ENCODE data around the gene DTNBP1.
"Not testable (repeated sequence)": the region's sequence is repeated elsewhere in the genome, so short reads cannot be mapped to it uniquely, and the experiment has no call there.

The DTNBP1 gene

GRCh38 chr6:15668918-15669317 lies 6.1 kb upstream of the DTNBP1 start:
- no peak for DNase-seq (ENCODE audit: low read depth in 3 of 3)

DNA sequence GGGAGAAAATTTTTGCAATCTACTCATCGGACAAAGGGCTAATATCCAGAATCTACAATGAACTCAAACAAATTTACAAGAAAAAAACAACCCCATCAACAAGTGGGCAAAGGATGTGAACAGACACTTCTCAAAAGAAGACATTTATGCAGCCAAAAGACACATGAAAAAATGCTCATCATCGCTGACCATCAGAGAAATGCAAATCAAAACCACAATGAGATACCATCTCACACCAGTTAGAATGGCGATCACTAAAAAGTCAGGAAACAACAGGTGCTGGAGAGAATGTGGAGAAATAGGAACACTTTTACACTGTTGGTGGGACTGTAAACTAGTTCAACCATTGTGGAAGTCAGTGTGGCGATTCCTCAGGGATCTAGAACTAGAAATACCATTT lies 4.1 kb upstream of the DTNBP1 start:
- DNase-seq (ENCODE audit: low read depth in 3 of 3), result not testable (repeated sequence)

DNA sequence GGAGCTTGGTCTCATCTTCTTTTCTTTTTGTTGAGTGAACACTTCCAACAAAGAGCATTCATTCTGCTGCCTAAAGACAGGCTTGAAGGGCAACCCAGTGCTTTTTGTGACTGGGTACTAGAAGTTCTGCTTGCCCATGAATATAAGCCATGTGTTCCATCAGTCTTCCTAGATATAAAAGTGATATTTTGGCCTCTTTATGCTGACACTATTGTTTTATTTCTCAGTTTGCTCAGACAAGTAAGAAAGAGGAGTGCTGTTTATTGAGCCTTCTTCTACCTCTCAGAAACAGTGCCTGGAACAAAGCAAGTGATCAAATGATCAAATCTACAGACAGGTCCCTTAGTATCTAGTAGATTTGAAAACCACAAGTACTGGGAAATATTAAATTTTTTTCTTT lies 2.4 kb upstream of the DTNBP1 start:
- DNase-seq (ENCODE audit: low read depth in 3 of 3), result no peak

DNA sequence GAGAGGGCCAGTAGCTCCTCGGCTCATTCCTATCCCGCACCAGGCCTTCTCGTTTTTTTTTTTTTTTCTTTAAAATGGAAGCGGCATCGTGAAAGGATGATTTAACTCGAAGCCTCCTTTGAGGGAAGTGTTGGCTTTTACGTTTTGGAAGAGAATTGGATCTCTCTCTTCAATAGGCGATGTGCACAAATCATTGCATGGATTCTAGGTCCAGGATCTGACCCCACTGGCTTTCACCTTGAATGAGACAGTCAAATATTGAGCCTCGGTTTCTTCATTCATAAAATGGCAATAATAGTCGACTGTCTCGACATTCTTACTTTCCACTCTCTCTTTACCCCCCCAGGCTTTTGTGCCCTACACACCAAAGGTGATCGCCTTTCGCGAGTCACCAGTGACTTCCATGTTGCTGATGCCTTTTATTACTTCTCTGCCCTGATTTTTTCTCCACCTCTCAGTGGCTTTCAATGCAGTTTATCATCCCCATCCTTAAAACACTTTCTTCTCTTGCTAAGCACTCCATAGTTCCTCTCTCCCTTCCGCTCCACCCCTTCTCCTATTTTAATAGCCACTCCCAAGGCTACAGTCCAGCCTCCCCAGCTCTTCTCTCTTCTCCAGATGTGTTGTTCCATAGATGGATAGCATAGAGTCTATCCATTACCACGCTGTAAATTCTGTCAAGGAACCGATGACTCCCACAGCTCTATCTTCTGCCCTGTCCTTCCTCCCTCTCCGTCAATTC lies 473 bp upstream of the DTNBP1 start:
- DNase-seq (ENCODE audit: low read depth in 3 of 3), result no peak

- DNase-seq (ENCODE audit: low read depth in 3 of 3), result no peak
Observed at GRCh38 chr6:15661853-15662325, 939 bp downstream of the DTNBP1 start.

DNA sequence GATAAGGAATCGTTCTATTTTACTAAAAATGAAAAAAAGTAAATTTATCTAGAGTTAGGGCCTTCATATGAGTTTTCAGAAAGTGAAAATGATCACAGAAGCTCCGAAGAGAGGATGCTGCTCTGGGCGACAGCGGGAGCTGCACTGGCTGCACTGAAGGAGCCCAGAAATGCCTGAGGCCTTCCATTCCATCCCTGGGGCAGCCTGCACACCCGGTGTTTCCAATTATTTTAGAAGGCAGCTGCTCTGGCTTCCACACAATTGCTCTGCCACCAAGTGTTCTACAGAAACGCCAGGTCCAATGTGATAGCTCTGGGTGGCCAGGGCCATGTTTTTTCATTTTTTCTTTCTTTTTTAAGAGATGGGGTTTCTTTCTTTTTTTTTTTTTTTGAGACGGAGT lies 3.6 kb downstream of the DTNBP1 start:
- no peak for DNase-seq (ENCODE audit: low read depth in 3 of 3)

- no peak for DNase-seq (ENCODE audit: low read depth in 3 of 3)
Observed at GRCh38 chr6:15658181-15658744, 4.6 kb downstream of the DTNBP1 start.

DNA sequence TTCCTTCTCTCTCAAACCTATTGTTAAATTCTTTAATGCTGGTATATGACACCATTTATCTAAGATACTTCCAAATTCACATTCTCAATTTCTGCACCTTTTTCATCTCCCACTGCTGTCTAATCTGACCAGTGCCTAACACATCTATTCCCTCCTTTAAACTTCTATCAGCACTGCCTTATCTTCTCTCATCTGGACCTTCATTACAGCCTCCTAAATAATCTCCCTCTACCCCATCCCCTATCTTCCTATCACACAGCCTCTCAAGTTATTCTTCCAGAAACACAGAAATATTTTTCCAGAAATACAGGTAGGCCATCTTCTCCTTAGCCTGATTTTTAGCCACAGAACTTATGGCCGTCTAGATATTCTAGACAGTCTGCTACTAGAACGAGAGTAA lies 5.5 kb downstream of the DTNBP1 start:
- no peak for DNase-seq (ENCODE audit: low read depth in 3 of 3)

DNA sequence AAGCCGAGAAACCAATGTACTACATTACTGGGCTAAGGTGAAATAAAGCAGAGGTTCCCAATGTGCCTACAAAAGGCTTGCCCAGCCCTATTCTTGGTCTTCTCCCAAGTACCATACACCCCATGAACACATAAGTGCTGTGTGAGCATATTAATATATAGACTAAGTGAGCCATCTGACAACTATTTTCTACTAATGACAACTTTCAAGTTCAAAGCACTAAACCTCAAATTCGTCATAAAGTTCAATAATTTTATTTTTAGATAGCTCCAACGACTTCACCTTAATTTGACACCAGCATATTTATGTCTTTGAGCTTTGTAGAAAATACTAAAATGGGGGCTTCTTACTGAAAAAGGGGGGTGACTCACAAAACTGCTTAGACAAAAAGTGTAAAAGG lies 6.7 kb downstream of the DTNBP1 start:
- DNase-seq (ENCODE audit: low read depth in 3 of 3), result no peak

DNA sequence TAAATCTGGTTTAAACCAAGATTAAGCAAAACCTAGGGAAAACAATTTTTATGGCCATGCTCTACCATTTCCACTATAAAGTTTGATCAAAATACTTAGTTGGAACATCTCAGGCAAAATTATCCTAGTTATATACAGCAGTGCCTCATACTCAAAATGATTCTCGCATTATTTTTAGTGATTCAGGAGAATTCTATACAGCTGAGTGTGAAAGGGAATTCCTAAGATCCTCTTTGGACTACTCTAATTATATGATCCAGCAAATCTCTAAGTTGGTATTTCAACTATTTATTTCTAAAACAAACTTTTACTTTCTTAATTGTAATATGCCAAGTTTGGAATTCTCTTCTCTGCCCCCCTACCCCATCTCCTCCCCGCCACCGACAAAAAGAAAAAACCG lies 8.6 kb downstream of the DTNBP1 start:
- no peak for DNase-seq (ENCODE audit: low read depth in 3 of 3)

DNA sequence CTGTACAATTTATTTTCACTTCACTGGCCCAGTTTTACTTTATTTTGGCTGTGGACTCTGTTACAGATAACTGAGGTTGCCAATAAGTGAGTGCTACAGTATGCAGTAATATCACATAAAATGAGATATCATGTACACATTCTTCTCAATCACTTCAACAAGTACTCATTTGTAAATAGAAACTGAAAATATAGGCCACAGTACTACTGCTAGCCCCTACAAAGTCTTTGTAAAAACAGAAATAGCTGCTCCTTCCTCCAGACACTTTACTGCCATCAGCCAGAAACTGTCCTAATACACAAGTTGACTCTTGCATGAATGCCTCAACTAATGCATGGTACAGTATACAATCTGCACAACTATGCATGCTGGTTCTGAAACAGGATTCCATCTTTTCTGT lies 9.2 kb downstream of the DTNBP1 start:
- no peak for DNase-seq (ENCODE audit: low read depth in 3 of 3)

DNA sequence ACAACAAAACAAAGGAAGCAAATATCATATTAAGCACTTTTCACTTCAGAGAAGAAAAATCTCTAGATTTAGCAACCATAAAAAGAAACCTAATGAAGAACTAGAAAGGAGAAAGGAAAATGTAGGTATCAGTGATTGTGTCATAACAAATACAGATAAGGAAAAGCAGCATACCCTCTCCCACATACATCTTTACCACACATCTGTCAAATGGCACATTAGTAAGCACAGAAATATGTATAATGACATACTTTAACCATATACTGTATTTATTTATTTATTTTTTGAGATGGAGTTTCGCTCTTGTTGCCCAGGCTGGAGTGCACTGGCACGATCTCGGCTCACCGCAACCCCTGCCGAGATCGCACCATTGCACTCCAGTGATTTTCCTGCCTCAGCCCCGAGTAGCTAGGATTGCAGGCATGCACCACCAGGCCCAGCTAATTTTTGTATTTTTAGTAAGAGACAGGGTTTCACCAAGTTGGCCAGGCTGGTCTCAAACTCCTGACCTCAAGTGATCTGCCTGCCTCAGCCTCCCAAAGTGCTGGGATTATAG lies 12.7 kb downstream of the DTNBP1 start:
- not testable (repeated sequence) for DNase-seq (ENCODE audit: low read depth in 3 of 3)

- no peak for DNase-seq (ENCODE audit: low read depth in 3 of 3)
Observed at GRCh38 chr6:15644904-15645303, 17.9 kb downstream of the DTNBP1 start.

DNA sequence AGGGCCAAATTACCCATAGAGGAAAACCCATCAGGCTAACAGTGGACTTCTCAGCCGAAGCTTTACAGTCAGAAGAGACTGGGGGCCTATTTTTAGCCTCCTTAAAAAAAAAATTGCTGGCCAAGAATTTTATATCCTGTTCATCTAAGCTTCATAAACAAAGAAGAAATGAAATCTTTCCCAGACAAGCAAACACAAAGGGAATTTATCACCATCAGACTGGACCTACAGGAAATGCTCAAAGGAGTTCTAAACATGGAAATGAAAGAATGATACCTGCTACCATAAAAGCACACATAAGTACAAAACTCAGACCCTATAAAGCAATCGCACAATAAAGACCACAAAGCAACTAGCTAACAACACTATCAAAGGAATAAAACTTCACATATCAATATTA lies 19.3 kb downstream of the DTNBP1 start:
- DNase-seq (ENCODE audit: low read depth in 3 of 3), result no peak

- no peak for DNase-seq (ENCODE audit: low read depth in 3 of 3)
Observed at GRCh38 chr6:15642276-15642675, 20.6 kb downstream of the DTNBP1 start.

- DNase-seq (ENCODE audit: low read depth in 3 of 3), result no peak
Observed at GRCh38 chr6:15638373-15638772, 24.5 kb downstream of the DTNBP1 start.

GRCh38 chr6:15631432-15631831 lies 31.4 kb downstream of the DTNBP1 start:
- DNase-seq (ENCODE audit: low read depth in 3 of 3), result no peak

DNA sequence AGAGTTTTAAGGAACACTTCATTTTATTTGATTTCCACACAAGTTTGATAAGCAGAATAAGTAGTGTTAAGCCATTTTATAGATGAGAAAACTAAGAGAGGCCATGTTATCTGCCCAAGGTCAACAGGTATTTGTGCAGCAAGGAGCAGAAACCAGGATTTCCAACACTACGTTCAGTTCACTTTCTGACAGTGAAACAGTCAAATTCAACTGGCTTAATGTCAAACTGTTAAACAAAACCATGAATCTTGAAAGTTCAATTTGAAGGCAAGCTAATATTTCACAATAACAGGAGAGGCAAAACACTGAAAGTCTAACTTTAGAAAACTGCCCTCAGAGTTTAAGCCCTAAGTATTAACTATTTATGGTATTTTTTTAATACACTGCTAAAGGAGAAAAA lies 32.6 kb downstream of the DTNBP1 start:
- DNase-seq (ENCODE audit: low read depth in 3 of 3), result no peak

DNA sequence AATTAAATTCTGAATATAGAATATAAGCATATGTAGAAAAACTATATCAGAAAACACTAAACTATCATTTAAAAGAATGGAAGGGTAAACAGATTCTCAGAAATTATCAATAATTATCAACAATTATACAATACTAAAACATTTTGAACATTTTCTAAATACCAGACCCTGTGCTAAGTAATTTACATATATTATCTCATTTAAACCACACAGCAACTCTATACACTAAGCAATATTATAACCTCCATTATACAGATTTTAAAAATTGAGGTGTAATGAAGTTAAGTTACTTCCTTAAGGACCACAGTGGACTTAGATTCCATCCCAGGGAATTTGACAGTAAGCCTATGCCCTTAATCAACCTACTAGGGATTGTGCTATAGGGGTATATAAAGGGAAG lies 33.3 kb downstream of the DTNBP1 start:
- DNase-seq (ENCODE audit: low read depth in 3 of 3), result no peak

- peak; percentile 26 to 38 (median 34) for DNase-seq (ENCODE audit: low read depth in 3 of 3)
Observed at GRCh38 chr6:15628499-15629131, 34.2 kb downstream of the DTNBP1 start.

DNA sequence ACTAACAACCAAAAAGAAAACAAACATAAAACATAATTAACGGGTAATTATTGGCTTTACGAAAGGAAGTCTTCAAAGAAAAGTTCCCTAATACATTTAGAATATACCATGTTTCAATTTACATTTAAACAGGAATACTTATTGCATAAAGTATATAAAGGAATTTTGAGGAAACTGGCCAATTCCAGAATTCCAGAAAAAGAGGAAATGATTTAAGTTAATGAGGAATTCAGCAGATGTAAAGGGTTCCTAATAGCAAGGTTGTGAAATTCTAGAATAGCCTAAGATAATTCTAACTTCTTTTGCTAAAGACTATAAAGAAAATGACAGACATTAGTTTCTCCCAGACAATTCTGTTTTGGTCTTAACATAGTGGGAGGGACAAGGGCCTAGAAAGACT lies 35.0 kb downstream of the DTNBP1 start:
- DNase-seq (ENCODE audit: low read depth in 3 of 3), result no peak

DNA sequence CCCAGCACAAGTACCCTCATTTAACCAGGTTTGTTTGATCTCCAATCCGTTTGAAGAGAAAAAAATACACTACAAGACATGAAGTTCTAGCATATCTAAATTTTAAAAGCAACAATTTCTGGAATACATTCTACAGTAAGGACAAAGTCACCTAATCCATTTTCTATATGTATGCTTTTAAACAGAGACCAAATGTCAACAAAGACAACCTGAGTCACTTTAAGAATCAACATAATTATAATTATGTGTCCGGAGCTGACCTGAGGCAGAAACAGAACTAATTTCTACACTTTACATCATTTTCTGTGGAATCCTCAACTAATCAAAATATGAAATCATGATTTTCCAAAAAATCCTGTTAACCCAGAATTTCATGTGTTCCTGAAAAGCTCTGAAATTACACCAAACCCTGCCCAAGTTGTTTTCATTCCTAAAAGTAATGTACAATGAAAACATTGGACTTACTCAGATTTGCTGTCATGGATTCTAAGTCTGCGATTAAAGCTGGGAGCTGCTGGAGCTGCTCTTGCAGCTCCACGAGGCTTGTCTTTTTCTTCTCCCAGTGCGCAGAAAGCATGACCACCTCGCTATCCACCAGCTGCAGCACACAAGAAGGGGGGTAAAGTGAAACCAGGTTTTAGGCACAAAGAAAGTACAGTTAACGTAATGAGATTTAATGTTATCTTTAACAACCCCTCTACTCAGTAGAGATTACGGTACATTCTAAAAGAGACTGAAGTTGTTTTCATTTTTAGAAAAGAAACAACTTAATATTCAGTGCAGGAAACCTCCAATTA lies 35.8 kb downstream of the DTNBP1 start:
- DNase-seq (ENCODE audit: low read depth in 3 of 3), result no peak

All from stimulated activated CD4-positive, alpha-beta T cell treated with anti-CD3 and anti-CD28 coated beads, TNF-alpha, amount 100 ng/mL, for 48 hours (primary cell).